Parathyroid adenoma (tissue), 2 donors: Measurements from ENCODE around the gene VPS9D1.

Experiments
- H2AFZ ChIP-seq: fragments of 300-600 bp; sonication (generic); one replicate; pipeline ENCODE4 v1.7.0; 2017; ENCODE audit warnings: antibody characterized with exemption, mild to moderate bottlenecking
- H3K27ac ChIP-seq: fragments of 300-600 bp; sonication (generic); one replicate; pipeline ENCODE4 v1.7.0; 2017
- H3K27me3 ChIP-seq: fragments of 300-600 bp; sonication (generic); one replicate; pipeline ENCODE4 v1.7.0; 2017; ENCODE audit warnings: low read length; ENCODE audit not compliant: control insufficient read depth, insufficient read depth
- H3K36me3 ChIP-seq: fragments of 300-600 bp; sonication (generic); one replicate; pipeline ENCODE4 v1.7.0; 2017; ENCODE audit warnings: low read length; ENCODE audit not compliant: control insufficient read depth, insufficient read depth
- H3K4me1 ChIP-seq: fragments of 300-600 bp; sonication (generic); one replicate; pipeline ENCODE4 v1.7.0; 2017; ENCODE audit warnings: control low read depth
- H3K4me2 ChIP-seq: fragments of 300-600 bp; sonication (generic); one replicate; pipeline ENCODE4 v1.7.0; 2017; ENCODE audit warnings: low read length
- H3K4me3 ChIP-seq: fragments of 300-600 bp; sonication (generic); one replicate; pipeline ENCODE4 v1.7.0; 2017; ENCODE audit warnings: low read depth, low read length
- H3K79me2 ChIP-seq: fragments of 300-600 bp; sonication (generic); one replicate; pipeline ENCODE4 v1.7.0; 2017; ENCODE audit warnings: control low read depth
- H3K9ac ChIP-seq: fragments of 300-600 bp; sonication (generic); one replicate; pipeline ENCODE4 v1.7.0; 2017; ENCODE audit warnings: mild to moderate bottlenecking
- H3K9me3 ChIP-seq: fragments of 300-600 bp; sonication (generic); one replicate; pipeline ENCODE4 v1.7.0; 2017; ENCODE audit warnings: low read length; ENCODE audit not compliant: control insufficient read depth
- CTCF ChIP-seq: fragments of 300-600 bp; sonication (generic); IDR thresholded peaks from one replicate; pipeline ENCODE4 v1.7.0; 2017; ENCODE audit warnings: antibody characterized with exemption, mild to moderate bottlenecking
- donor health status: primary hyperparathyroidism.

The VPS9D1 gene

DNA sequence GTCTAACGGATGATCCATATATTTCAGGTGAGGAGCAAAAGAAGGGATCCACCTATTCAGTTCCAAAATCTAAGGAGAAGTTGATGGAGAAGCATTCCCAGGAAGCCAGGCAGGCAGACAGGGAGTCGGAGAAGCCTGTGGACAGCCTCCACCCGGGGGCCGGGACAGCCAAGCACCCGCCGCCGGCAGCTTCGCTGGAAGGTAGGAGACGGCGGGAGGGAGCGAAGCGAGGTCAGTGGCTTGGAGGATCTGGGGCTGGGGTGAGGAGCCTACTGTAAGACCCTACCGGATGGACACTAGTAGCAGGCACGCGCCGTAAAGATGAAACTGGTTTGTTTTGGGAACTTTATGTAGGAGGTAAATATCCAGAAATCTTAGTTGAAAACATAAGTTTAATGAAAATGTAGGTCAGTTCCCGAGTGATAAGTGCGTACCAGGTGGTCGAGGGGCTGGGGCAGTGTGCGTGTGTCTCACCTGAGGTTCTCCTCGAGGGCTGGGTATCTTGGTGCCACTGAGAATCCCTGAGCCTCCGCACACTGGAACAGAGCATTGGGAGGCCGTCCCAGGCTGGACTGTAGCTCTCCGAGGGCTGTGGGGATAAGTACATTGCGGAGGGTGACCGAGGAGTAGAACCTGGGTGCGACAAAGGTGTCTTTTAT lies 62.3 kb downstream of the VPS9D1 start:
- Histone ChIP-seq H3K79me2 (peaks cover 9% of the 10 kb centered on the region), H3K9me3 (no peaks in the 10 kb centered on the region), H3K27me3 (no peaks in the 10 kb centered on the region), H2AFZ (peak overlapping the region; percentile 90), H3K36me3 (no peaks in the 10 kb centered on the region), H3K9ac (no peak overlapping the region), H3K27ac (peak overlapping the region; percentile 47), H3K4me1 (peaks cover 7% of the 10 kb centered on the region), H3K4me3 (peak overlapping the region; percentile 98), H3K4me2 (peak overlapping the region; percentile 100)
- no peak for TF ChIP-seq CTCF

GRCh38 chr16:89657442-89658220 lies 63.1 kb downstream of the VPS9D1 start, which contains the start of the genes CHMP1A and SPATA33:
TSS of gene CHMP1A (minus strand) at chr16:89657708. CDS start at chr16:89657588, 120 bp downstream.
TSS of gene SPATA33 (plus strand) at chr16:89657836. CDS start at chr16:89657912, 76 bp downstream.
- Histone ChIP-seq H3K4me1 (peaks cover 7% of the 10 kb centered on the region), H3K27me3 (no peaks in the 10 kb centered on the region), H3K27ac (peak within 1 kb of the TSS; percentile 47), H3K4me3 (peak within 1 kb of the TSS; percentile 98), H3K9ac (peak within 1 kb of the TSS; percentile 16), H3K9me3 (no peaks in the 10 kb centered on the region), H3K79me2 (peaks cover 9% of the 10 kb centered on the region), H3K36me3 (no peaks in the 10 kb centered on the region), H2AFZ (peak within 1 kb of the TSS; percentile 90), H3K4me2 (peak within 1 kb of the TSS; percentile 100)
- no peak for TF ChIP-seq CTCF
